Activated CD8-positive, alpha-beta T cell treated with anti-CD3 and anti-CD28 coated beads, Interleukin-2, amount 10 ng/mL, durations not matched to agents 7 days and 5 days (primary cell): Measurements from ENCODE around the gene GTF3C1. TPM values are rescaled to one million over a fixed set of nuclear protein-coding genes. Genes with fewer than 3 reads are reported as not detected.

Experiments used
- ATAC-seq: fragments of 150-1000 bp; cut with Tn5 transposase; one replicate; pipeline ENCODE4 v1.10.0; 2021; ENCODE audit warnings: moderate library complexity
- CTCF ChIA-PET: fragments of 350-600 bp; sonication (Branson Sonifier 250); formaldehyde crosslinking; loops from one replicate; lab custom pipeline; 2021; ENCODE audit warnings: antibody characterized with exemption; lab: Charles Lee
- POLR2A ChIA-PET: fragments of 350-600 bp; sonication (Branson Sonifier 250); formaldehyde crosslinking; loops from one replicate; lab custom pipeline; 2021; ENCODE audit warnings: antibody characterized with exemption; lab: Charles Lee
- DNase-seq: peaks from one replicate; pipeline ENCODE4 v3.0.0-alpha.2; 2020
- H3K27ac Mint-ChIP-seq: one replicate; pipeline ENCODE4 v1.8.0; 2021; ENCODE audit warnings: mild to moderate bottlenecking, mixed read lengths
- H3K27me3 Mint-ChIP-seq: one replicate; pipeline ENCODE4 v1.8.0; 2021; ENCODE audit warnings: low read depth, mixed read lengths
- H3K36me3 Mint-ChIP-seq: one replicate; pipeline ENCODE4 v1.8.0; 2021; ENCODE audit warnings: low read depth, mixed read lengths
- H3K4me1 Mint-ChIP-seq: one replicate; pipeline ENCODE4 v1.8.0; 2021; ENCODE audit warnings: low read depth, mixed read lengths
- H3K4me3 Mint-ChIP-seq: one replicate; pipeline ENCODE4 v1.8.0; 2021; ENCODE audit warnings: mild to moderate bottlenecking, mixed read lengths
- H3K9me3 Mint-ChIP-seq: one replicate; pipeline ENCODE4 v1.8.0; 2022; ENCODE audit warnings: mixed read lengths; ENCODE audit not compliant: insufficient read depth
- total RNA-seq, 2 experiments: library from RNA; stranded (reverse); gene quantifications; one replicate each; pipeline ENCODE4 v1.2.3, GENCODE V29; 2021

GTF3C1 gene
- total RNA-seq, 2 experiments from 2014 or later: 55.8 to 58.5 TPM

DNA sequence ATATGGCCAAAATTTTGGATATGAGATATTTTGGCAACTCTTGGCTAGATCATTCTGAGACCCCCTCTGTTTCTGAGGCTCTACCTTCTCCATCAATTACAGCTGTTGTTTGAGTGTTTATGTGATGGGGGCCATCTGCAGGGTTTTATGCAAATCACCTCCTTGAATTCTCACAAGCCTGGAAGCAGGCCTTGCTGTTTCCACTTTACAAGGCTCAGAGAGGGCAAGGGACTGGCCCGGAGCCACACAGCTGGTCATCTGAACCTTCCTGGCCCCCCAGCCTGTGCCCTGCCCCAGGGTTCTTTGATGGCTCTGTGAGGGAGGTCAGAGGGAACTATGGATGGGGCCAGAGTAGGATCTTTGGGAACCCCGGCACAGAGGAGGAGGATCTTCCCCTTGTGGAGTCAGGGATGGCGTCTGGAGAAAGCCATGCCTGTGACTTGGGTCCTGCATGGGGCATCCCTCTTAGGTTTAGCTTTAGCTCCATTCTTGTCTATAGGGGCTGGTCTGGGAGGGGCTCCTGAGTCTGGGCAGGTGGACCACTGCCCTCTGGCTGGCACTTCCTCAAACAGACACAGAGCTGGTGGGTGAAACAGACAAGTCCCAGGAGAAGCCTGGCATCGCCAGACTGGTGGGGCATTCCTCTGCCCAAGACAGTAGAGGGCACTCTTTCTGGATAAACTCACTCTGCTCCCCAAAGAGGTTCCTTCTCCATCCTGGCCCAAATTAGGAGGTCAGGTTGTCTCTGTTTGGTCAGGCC lies 121.5 kb downstream of the GTF3C1 start:
- no peaks in the 10 kb centered on the region for H3K27me3 Mint-ChIP-seq
- ChIA-PET CTCF (interaction anchor here (0.9 to 3.4 kb wide), 8 partner anchors 9 to 249 kb away, joined by 3 to 10 read pairs (median 4); no protein-coding TSS in a partner anchor), POLR2A (interaction anchor here (1.9 kb wide), 1 partner anchor 9 kb away, joined by 5 read pairs; no protein-coding TSS in a partner anchor)
- H3K36me3 Mint-ChIP-seq: peaks cover 68% of the 10 kb centered on the region
- DNase-seq (peak; percentile 19), ATAC-seq (no peak)
- H3K9me3 Mint-ChIP-seq: peaks cover 6% of the 10 kb centered on the region
- peak overlapping the region; percentile 55 for H3K4me3 Mint-ChIP-seq
- H3K27ac Mint-ChIP-seq: peak overlapping the region; percentile 11
- H3K4me1 Mint-ChIP-seq: peaks cover 88% of the 10 kb centered on the region

DNA sequence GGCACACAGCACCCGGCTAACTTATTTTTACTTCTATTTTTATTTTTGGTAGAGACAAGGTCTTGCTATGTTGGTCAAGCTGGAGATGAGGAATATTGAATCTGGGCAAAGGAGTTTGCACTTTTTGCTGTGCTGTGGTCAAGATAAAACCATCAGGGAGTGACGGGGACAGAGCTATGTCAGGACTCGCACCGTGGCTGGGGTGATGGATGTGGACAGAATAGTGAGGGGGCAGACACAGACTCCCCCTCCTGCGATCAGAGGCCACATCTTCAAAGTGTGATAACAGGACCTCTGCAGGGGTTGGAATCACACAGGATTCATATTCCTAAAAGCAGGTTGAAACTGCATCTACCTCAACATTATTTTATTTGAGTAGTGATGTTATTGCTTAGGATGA lies 122.2 kb downstream of the GTF3C1 start:
- Mint-ChIP-seq H3K27me3 (no peaks in the 10 kb centered on the region), H3K27ac (peak overlapping the region; percentile 87), H3K4me3 (peak overlapping the region; percentile 66), H3K36me3 (peaks cover 67% of the 10 kb centered on the region), H3K9me3 (peaks cover 10% of the 10 kb centered on the region), H3K4me1 (peaks cover 82% of the 10 kb centered on the region)
- DNase-seq: peak; percentile 18
- ATAC-seq: no peak
- ChIA-PET CTCF (interaction anchor here (0.9 to 3.4 kb wide), 9 partner anchors 10 to 248 kb away, joined by 3 to 10 read pairs (median 4); no protein-coding TSS in a partner anchor), POLR2A (interaction anchor here (0.8 to 1.9 kb wide), 4 partner anchors 10 to 192 kb away, joined by 3 to 10 read pairs (median 4); no protein-coding TSS in a partner anchor)

DNA sequence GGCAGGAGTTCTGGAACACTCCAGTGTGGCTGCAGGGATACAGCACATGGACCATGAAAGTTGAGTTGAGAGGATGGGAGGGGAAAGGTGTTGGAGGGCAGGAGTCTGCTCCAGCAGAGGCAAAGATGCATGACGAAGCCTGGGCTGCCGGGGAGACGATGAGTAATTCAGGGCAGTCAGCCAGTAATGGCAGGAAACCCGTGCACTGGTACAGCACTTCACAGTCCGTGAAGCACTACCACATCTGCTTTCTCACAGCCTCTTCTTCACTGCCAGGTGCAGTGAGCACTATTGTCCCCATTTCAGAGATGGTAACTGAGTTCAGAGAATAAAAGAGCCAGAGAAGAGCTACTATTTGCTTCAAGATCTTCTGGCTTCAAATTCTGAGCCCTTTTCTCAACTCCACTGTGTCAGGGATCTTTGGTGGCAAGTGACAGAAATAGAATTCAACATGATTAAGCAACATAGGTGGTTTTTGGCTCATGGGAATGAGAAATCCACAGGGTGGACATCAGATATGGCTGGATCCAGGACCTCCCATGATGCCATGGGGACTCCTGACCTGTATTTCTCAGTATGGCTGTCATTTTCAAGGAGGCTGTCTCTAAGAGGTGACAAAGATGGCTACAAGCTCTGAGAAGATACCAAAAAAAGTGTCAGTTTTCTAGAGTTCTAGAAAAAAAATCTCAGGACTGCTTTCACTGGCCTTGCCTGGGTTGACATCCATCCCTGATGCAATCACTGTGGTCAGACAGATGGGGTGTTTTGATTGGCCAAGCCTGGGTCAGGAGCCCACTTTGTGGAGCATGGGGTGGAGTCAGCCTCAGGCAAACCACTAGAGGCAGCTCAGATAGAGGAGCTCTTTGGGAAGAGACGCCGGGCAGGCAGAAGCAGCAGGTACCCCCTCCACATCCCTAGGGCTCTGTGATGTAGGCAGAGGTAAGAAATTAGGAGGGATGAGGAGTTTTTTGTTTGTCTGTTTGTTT lies 123.0 kb downstream of the GTF3C1 start:
- ChIA-PET POLR2A (interaction anchor here (0.7 to 1.9 kb wide), 8 partner anchors 11 to 191 kb away, joined by 3 to 10 read pairs (median 3); no protein-coding TSS in a partner anchor), CTCF (interaction anchor here (0.9 to 3.4 kb wide), 7 partner anchors 16 to 59 kb away, joined by 3 to 10 read pairs (median 6); no protein-coding TSS in a partner anchor)
- Mint-ChIP-seq H3K4me3 (peak overlapping the region; percentile 66), H3K9me3 (peaks cover 18% of the 10 kb centered on the region), H3K4me1 (peaks cover 77% of the 10 kb centered on the region), H3K27me3 (no peaks in the 10 kb centered on the region), H3K36me3 (peaks cover 71% of the 10 kb centered on the region), H3K27ac (peak overlapping the region; percentile 87)
- DNase-seq: peak; percentile 84
- peak; percentile 96 for ATAC-seq

DNA sequence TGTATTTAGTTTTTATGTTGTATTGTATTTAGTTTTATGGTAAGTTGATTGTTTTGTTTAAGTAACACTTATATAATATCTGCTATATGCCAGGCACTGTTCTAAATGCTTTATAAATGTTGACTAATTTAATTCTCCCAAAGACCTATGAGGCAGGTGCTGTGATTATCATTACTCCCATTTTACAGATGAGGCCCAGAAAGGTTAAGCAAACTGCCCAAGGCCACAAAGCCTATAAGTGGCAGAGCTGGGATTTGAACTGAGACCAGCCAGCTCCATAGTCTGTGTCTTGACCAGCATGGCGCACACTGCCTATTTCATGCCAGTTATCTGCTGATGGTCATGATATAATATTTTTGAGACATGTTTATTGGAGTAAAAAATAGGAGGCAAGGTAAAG lies 123.8 kb downstream of the GTF3C1 start:
- H3K27ac Mint-ChIP-seq: peak overlapping the region; percentile 87
- CTCF ChIA-PET: interaction anchor here (3.4 kb wide), 1 partner anchor 19 kb away, joined by 10 read pairs; no protein-coding TSS in a partner anchor

DNA sequence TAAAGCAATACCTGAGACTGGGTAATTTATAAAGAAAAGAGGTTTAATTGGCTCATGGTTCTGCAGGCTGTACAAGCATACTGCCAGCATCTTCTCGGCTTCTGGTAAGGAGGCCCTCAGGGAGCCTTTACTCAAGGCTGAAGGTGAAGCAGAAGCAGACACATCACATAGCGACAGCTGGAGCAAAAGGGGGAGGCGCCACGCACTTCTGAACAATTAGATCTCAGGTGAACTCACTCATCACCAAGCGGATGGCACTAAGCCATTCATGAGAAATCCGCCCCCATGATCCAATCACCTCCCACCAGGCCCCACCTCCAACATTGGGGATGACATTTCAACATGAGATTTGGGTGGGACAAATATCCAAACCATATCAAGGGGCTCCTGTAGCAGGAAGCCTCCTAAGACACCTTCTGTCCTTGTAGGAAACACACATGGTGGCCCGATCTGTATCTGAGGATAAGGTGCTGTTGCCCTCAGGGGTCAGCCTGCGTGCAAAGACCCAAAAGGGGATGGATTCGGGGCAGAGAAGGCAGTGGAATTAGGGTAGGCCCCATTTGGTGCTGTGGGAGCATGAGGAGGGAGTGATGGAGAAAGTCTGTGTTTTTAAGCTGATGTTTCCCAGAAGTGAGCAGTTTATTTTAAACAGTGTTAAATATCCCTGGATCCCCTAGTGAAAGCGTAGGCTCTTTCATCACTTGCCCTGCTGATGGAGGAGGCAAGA lies 124.8 kb downstream of the GTF3C1 start:
- ChIA-PET CTCF (no interaction called here), POLR2A (no interaction called here)
- H3K27me3 Mint-ChIP-seq: no peaks in the 10 kb centered on the region
- H3K4me1 Mint-ChIP-seq: peaks cover 60% of the 10 kb centered on the region
- DNase-seq (peak; percentile 21), ATAC-seq (no peak)
- H3K9me3 Mint-ChIP-seq: peaks cover 24% of the 10 kb centered on the region
- peaks cover 75% of the 10 kb centered on the region for H3K36me3 Mint-ChIP-seq
- peak overlapping the region; percentile 54 for H3K27ac Mint-ChIP-seq
- H3K4me3 Mint-ChIP-seq: no peak overlapping the region

More for the DNA sequence above, 123.8 kb downstream of the GTF3C1 start:
- peaks cover 70% of the 10 kb centered on the region for H3K4me1 Mint-ChIP-seq
- peaks cover 22% of the 10 kb centered on the region for H3K9me3 Mint-ChIP-seq
- POLR2A ChIA-PET: interaction anchor here (0.7 to 1.6 kb wide), 4 partner anchors 19 to 25 kb away, joined by 3 to 10 read pairs (median 3); no protein-coding TSS in a partner anchor
- H3K27me3 Mint-ChIP-seq: no peaks in the 10 kb centered on the region
- DNase-seq (no peak), ATAC-seq (peak; percentile 13)
- peaks cover 73% of the 10 kb centered on the region for H3K36me3 Mint-ChIP-seq
- no peak overlapping the region for H3K4me3 Mint-ChIP-seq

DNA sequence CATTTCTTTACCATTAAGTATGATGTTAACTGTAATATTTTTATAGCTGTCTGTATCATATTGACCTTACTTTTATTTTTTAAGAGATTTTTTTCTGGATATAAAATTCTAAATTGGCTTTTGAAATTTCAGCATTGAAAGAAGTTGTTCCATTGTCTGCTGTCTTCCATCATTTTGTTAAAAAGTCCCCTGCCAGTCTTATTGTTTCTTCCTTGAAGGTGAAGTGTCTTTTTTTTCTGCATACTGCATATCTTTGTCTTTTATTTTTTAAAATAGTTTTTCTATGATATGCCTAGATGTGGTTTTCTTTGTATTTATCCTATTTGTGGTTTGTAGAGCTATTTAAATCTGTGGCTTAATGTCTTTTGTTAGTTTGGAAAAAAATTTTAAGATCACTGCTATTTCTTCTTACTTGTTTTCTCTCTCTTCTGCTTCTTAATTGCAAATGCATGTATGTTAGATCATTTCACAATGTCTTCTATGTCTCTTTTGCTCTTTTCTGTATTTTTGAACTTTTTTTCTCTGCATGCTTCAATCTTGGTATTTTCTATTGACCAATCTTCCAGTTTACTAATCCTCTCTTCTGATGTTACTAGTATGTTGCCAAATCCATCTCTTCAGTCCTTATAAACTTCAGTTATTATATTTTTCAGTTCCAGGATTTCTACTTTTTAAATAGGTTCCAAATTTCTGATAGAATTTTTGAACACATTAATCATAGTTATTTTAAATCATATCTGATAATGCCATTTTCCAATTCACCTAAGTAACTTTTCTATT lies 127.6 kb downstream of the GTF3C1 start:
- ChIA-PET CTCF (interaction anchor here (1.0 to 4.7 kb wide), 4 partner anchors 12 to 54 kb away, joined by 3 to 26 read pairs (median 5); no protein-coding TSS in a partner anchor), POLR2A (interaction anchor here (0.6 to 1.7 kb wide), 3 partner anchors 18 to 276 kb away, joined by 3 to 4 read pairs (median 3); no protein-coding TSS in a partner anchor)
- ATAC-seq: no peak
- Mint-ChIP-seq H3K4me1 (peaks cover 37% of the 10 kb centered on the region), H3K4me3 (no peak overlapping the region), H3K27ac (no peak overlapping the region), H3K36me3 (peaks cover 80% of the 10 kb centered on the region), H3K9me3 (peaks cover 24% of the 10 kb centered on the region), H3K27me3 (no peaks in the 10 kb centered on the region)
- DNase-seq: no peak

- Mint-ChIP-seq H3K4me3 (no peak overlapping the region), H3K36me3 (peaks cover 73% of the 10 kb centered on the region), H3K4me1 (peaks cover 29% of the 10 kb centered on the region), H3K9me3 (peaks cover 27% of the 10 kb centered on the region), H3K27me3 (no peaks in the 10 kb centered on the region), H3K27ac (no peak overlapping the region)
- POLR2A ChIA-PET: interaction anchor here (1.2 kb wide), 1 partner anchor 15 kb away, joined by 3 read pairs; the partner anchor contains the start of gene IL21R
- DNase-seq (no peak), ATAC-seq (no peak)
- CTCF ChIA-PET: no interaction called here
Measured at GRCh38 chr16:27417047-27417671, 132.6 kb downstream of the GTF3C1 start.

GRCh38 chr16:27414788-27415431 lies 134.8 kb downstream of the GTF3C1 start:
- no peaks in the 10 kb centered on the region for H3K27me3 Mint-ChIP-seq
- ChIA-PET POLR2A (interaction anchor here (1.1 to 1.6 kb wide), 2 partner anchors 10 to 37 kb away, joined by 3 to 6 read pairs; no protein-coding TSS in a partner anchor), CTCF (no interaction called here)
- DNase-seq: no peak
- H3K36me3 Mint-ChIP-seq: peaks cover 70% of the 10 kb centered on the region
- ATAC-seq: no peak
- no peak overlapping the region for H3K27ac Mint-ChIP-seq
- no peak overlapping the region for H3K4me3 Mint-ChIP-seq
- peaks cover 46% of the 10 kb centered on the region for H3K4me1 Mint-ChIP-seq
- H3K9me3 Mint-ChIP-seq: peaks cover 21% of the 10 kb centered on the region

DNA sequence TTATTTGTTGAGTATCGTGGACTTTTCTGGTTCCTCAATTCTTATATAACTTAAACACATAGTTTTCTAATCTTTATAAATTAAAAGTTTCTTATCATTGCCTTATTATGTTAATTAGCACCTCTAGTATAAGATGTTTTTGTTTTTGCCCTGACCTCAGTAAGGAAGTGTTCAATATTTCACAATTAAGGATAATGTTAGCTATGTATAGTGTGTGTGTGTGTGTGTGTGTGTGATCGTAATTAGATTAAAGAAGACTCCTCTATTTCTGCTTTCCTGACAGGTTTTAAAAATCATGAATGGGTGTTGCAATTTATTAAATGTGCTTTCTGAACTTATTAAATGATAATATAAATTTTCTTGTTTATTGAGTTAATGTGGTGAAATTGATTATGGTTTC lies 135.8 kb downstream of the GTF3C1 start:
- peaks cover 66% of the 10 kb centered on the region for H3K36me3 Mint-ChIP-seq
- H3K27me3 Mint-ChIP-seq: no peaks in the 10 kb centered on the region
- no peak for ATAC-seq

More for the DNA sequence above, 135.8 kb downstream of the GTF3C1 start:
- H3K4me1 Mint-ChIP-seq: peaks cover 53% of the 10 kb centered on the region
- H3K4me3 Mint-ChIP-seq: no peak overlapping the region
- peaks cover 21% of the 10 kb centered on the region for H3K9me3 Mint-ChIP-seq
- no peak for DNase-seq
- peak overlapping the region; percentile 41 for H3K27ac Mint-ChIP-seq
- ChIA-PET POLR2A (no interaction called here), CTCF (no interaction called here)
